Activated CD4-positive, alpha-beta T cell treated with anti-CD3 and anti-CD28 coated beads for 4 hours (primary cell): ENCODE results near the gene SUN1.
"Not testable (repeated sequence)": the region's sequence is repeated elsewhere in the genome, so short reads cannot be mapped to it uniquely, and the experiment has no call there.

Experiments
- DNase-seq, 2 donors: peaks; one replicate each; pipeline ENCODE4 v3.0.0-alpha.2; 2020

SUN1 gene

GRCh38 chr7:835021-835420, 2.7 kb downstream of the SUN1 start:
- DNase-seq, result no peak

DNA sequence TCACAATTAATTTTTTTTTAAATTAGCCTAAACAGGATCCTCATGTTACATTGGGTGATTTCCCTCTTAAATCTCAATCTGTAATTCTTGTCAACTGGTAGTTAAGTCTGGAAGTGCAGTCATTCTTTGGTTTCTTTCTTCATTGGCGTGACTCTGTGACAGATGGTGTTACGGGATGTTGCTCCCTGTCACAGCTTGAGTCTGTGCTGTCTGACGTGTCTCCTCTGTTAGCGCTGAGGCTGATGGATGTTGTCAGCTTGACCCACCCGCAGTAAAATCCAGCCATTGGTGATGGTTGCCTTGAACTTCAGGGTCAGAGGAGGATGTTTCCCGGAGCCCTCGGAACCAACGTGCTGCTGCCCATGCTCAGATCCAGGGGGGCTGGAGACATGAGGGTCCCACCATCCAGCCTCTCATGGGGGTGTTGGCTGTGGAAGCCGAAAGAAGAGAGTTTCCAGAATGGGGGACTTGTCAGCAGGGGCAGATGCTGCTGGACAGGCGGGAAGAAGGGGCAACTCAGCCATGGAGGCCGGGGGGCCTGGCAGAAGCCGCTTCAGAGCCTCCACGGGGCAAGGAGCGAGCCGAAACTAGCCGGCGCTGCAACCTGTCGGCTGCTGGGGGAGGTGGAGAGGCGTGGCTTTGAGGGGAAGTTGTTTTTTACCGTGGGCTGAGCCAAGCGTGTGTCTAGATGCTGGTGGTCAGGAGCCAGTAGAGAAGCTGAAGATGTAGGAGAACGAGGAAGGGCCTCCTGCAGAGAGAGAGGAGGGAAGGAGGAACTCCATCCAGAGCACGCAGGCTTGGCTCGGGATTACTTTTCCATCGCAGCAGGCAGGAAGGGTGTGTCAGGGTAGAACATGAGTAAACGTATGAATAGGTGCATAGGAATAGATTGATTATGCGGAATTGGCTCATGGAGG, 3.5 kb downstream of the SUN1 start:
- DNase-seq, result no peak

DNA sequence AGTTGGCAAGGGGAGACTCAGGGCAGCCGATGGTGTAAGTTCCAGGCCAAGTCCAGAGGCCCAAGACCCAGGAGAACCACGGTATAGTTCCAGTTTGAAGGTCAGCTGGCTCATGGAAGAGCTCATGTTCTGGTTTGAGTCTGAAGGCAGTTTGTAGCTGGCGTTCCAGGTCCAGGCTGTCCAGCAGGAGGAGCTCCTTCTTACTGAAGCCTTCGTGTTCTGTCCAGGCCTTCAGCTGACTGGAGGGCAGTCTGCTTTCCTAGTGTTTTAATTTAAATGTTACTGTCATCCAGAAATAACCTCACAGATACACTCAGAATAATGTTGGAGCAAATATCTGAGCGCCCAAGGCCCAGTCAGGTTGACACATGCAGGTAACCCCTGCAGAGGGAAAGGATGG, 4.2 kb downstream of the SUN1 start:
- no peak for DNase-seq

GRCh38 chr7:837001-837400, 4.7 kb downstream of the SUN1 start:
- DNase-seq, result no peak

DNA sequence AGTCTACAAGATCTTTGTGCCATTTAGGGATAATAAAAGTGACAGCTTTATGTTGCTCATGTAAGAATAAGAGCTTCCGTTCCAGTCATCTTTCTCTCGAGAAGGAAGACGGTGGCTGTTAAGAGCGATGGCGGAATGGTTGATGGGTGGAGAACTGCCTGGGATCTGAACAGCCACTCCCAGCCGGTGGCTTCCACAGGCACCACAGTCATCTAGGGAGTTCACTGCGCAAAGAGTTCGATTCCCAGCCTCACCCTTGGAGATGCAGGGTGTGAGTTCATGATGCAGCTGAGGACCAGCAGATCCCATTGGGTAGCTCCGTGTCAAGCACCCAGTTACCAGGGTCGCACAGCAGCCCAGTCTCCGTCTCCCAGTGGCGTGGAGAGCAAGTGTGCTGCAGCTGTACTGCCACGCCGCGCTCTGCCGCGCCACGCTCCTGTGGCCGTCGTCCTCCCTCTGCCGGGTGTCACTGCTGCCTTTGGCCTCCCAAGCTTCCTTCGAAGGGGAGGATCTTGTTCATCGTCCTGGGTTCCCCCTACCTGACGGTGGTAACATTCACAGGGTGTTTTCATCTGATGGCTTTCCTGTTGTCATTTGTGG, 7.8 kb downstream of the SUN1 start:
- DNase-seq, result no peak

DNA sequence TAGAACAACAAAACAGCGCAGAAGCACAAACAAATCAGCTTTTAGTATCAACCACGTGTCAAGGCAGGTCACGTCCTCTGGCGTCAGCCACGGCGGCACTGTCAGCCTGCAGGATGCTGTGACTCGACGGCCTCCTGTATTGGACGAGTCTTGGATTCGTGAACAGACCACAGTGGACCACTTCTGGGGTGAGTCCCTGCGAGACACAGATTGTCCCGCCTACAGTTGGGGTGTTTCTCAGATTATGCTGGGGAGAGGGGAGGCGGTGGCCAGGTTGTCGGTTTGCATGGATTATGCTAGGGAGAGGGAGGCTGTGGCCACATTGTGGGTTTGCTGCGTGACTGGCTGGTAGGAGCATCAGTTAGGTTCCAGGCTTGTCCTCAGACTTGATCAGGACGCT, 9.7 kb downstream of the SUN1 start:
- DNase-seq, result no peak

GRCh38 chr7:842431-843031, 10.3 kb downstream of the SUN1 start:
- no peak for DNase-seq

- DNase-seq, result no peak
Observed at GRCh38 chr7:843230-843629, 11.0 kb downstream of the SUN1 start.

DNA sequence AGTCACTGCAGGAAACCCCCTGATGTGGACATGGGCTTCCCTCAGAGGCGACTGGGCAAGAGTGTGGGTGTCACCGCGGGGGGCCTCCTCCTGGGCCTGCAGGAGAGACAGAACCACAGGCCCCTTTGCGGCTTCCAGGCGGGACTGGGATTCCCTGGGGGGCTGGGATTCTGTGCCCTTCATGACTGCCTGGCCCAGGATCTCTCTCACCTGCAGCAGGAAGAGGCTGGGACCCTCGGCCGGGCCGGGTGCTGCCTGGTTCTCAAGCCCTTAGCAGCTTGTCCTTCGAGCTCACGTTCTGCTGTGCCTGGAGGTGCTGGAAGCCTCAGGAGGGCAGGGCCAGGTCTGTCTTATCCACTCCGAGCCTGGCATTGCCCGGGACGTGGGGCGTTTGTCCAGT, 11.8 kb downstream of the SUN1 start:
- DNase-seq, result no peak

- DNase-seq, result no peak
Observed at GRCh38 chr7:844514-844913, 12.2 kb downstream of the SUN1 start.

DNA sequence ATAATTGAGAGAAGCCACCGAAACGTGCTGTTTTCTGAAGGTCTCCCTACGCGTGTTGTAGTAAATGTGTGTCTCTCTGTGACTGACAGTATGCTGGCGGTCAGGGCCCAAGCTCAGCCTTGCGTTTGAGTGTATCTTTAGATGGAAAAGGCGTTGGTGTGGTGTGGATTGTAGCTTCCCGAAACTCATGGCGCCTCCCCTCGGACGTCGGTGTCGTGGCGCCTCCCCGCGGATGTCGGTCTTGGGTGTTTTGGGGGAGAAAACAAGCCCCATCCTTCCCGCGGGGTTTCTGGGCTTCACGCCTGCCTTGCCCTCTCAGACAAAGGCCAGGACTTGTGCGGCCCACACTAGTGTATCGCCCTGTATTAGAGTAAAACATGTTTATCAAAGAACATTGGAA, 12.8 kb downstream of the SUN1 start:
- DNase-seq, result no peak

DNA sequence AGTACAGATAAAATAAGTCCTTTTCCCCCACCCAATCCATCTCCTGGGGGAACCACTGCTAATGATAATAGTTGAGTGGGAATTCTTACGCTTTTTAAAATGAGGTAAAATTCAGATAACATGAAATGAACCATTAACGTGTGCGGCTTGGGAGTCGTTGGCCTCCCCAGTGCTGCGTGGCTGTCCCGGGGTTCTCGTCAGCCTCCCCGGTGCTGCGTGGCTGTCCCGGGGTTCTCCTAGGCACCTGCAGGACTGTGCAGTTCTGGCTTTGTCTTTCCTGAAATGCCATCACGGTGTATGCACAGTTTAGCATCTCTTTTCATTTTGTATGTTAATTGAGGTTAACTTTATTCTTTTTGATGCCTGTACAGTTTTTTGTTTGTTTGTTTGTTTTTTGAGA, 13.5 kb downstream of the SUN1 start:
- DNase-seq, result no peak

GRCh38 chr7:846958-847650, 14.8 kb downstream of the SUN1 start:
- DNase-seq, result not testable (repeated sequence)

DNA sequence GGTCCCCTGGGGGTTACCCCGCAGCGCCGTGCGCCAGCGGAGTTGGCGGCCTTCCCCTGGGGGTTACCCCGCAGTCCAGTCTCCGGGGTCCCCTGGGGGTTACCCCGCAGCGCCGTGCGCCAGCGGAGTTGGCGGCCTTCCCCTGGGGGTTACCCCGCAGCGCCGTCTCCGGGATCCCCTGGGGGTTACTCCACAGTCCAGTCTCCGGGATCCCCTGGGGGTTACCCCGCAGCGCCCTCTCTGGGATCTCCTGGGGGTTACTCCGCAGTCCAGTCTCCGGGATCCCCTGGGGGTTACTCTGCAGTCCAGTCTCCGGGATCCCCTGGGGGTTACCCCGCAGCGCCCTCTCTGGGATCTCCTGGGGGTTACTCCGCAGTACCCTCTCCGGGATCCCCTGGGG, 15.5 kb downstream of the SUN1 start:
- DNase-seq, result not testable (repeated sequence)

GRCh38 chr7:849145-849544, 16.9 kb downstream of the SUN1 start:
- no peak for DNase-seq

DNA sequence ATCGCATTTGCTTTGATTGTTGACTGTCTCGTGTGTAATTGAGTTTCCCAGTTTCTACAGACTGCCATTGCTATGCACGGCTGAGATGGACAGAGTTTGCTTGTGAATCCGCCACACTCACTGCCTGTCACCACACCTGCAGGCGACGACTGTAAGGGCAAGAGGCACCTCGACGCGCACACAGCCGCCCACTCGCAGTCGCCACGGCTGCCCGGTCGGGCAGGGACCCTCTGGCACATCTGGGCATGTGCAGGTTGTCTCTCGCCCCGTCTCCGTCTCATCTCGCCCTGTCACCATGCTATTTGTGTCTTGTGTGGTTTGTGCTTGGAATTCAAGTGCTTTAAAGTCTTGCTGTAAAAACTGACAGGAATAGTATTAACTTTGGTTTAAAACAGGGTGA, 17.5 kb downstream of the SUN1 start:
- no peak for DNase-seq

DNA sequence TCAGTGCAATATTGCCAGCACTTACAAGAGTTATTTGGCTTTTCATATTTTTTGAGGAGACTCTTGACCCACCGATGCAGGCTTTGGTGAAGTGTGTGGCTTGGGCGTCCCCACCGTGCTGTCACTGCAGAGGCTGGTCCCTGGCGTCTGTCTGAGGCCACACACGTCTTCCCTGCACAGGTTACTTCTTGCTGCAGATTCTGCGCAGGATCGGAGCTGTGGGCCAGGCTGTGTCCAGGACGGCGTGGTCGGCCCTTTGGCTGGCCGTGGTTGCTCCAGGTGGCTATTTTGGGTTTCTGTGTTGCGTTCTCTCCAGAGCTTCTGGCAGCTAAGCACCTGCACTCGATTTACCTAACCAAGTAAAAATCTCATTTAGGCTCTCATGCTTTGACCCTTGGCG, 18.9 kb downstream of the SUN1 start:
- DNase-seq, result no peak

- no peak for DNase-seq
Observed at GRCh38 chr7:853366-854117, 21.3 kb downstream of the SUN1 start.

DNA sequence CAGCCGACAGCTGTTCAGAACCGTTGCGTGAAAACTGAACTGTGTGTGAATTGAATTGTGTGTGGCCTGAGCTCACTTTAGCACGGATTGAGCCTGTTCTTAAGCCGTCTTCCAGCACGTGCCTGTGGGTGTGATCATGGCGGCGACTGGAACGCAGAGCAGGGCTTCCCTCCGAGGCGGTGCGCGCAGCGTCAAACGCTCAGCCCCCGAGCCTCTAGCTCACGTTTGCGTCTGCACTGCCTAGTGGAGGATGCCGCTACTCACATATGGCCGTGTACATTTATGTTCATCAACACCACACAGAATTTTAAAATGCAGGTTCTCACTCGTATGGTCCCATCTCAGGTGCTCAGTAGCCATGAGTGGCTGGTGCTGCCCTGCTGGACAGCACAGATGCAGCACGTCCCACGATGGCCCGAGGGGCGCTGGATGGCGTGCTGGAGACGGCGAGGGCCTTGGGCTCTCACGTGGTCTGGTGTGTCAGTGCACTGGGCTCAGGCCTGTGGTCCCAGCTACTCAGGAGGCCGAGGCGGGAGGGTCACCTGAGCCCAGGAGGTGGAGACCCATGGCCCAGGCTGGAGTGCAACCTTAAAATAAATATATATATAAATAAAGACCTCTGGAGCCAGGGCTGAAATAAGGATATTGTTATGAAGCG, 22.0 kb downstream of the SUN1 start:
- DNase-seq, result no peak

DNA sequence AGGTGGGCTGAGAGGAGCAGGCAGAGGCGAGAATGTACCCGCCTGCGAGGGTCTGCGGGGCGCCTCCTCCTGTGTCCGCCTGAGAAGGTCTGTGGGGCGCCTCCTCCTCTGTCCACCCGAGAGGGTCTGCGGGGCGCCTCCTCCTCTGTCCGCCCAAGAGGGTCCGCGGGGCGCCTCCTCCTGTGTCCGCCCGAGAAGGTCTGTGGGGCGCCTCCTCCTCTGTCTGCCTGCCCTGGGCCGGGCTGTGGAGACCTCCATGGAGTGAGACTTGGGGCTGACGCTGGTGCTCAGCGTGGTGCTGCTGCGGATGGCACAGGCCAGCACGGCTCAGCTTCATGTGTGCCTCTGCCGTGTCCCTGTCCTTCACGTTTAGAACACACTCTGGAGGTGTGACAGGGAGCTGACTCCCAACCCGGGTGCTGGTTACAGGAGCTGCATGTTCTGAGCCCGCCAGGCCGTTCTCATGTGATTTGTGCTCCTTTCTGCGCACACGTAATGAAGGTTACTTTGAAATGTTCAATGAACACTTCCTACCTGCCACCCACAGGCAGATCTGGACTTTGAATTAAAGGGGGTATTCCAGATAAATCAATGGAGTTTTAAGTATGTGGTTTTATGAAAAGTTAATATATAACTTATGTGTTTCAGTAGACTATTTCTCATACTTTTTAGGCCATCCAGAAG, 23.6 kb downstream of the SUN1 start:
- DNase-seq, result no peak

DNA sequence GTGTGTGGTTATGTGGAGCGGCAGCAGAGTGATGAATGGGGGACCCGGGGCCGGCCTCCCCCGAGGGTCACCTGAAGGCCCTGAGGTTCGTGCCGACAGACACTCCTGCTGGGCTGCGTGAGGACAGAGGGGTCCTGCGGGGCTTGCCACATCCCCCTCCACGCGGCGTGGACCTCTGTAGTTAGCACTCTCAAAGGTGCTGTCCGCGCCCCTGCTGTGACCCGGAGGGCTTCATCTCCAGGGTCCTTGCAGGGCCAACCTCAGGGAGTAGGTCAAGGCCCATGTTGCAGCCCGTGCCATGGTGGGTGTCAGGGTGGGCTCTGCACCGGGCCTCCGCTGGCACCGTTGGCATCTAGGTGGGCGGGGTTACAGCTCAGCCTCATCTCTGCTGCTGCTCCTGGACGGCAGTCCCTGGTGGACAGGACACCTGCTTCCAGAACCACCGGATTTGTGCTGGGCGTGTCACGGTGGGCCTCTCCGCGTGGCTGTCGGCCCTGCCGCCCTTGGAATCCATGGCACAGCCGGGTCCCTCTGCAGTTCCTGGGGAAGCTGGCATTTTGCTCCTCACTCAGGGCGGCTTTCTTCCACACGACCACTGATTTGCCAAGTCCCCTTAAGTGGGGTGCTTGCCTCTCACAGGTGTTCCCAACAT, 24.3 kb downstream of the SUN1 start:
- DNase-seq, result no peak
